Measurements from ENCODE around the gene ARFIP2.

Gene ARFIP2

GRCh38 chr11:6443269-6444003, 37.7 kb downstream of the ARFIP2 start:
- peak; percentile 61 for DNase-seq (ENCODE audit: low spot score)

GRCh38 chr11:6442441-6442840, 38.7 kb downstream of the ARFIP2 start:
- no peak for DNase-seq (ENCODE audit: low spot score)

- no peak for DNase-seq (ENCODE audit: low spot score)
Measured at GRCh38 chr11:6440906-6441358, 40.2 kb downstream of the ARFIP2 start, which contains the start of gene HPX. TSS of gene HPX (minus strand) at chr11:6440987. CDS start at chr11:6440963, 24 bp downstream.

GRCh38 chr11:6438979-6439571, 42.1 kb downstream of the ARFIP2 start:
- DNase-seq (ENCODE audit: low spot score): peak; percentile 59

GRCh38 chr11:6437993-6438392, 43.1 kb downstream of the ARFIP2 start:
- DNase-seq (ENCODE audit: low spot score): no peak

GRCh38 chr11:6437423-6437822, 43.7 kb downstream of the ARFIP2 start:
- no peak for DNase-seq (ENCODE audit: low spot score)

- DNase-seq (ENCODE audit: low spot score): no peak
Measured at GRCh38 chr11:6433998-6434660, 47.0 kb downstream of the ARFIP2 start.

- DNase-seq (ENCODE audit: low spot score): no peak
Measured at GRCh38 chr11:6431861-6432260, 49.3 kb downstream of the ARFIP2 start.

GRCh38 chr11:6427516-6427915, 53.6 kb downstream of the ARFIP2 start:
- DNase-seq (ENCODE audit: low spot score): no peak

Data from hematopoietic multipotent progenitor cell treated with erythropoietin and hydrocortisone succinate and interleukin-3 and kit ligand, for 15 days (in vitro differentiated cells).